Right ventricle myocardium superior (tissue), 1 donor: ENCODE measurements around the gene IL20. TPM values are rescaled to one million over a fixed set of nuclear protein-coding genes. Genes with fewer than 3 reads are reported as not detected.

Experiments used
- ATAC-seq: fragments of 200-7000 bp; cut with Tn5 transposase; one replicate; pipeline ENCODE4 v1.9.1; 2020; ENCODE audit warnings: mild to moderate bottlenecking; ENCODE audit not compliant: poor library complexity
- DNase-seq: peaks from one replicate; pipeline ENCODE4 v3.0.0-alpha.2; 2020
- intact Hi-C: fragments of 100-400 bp; cut with DNase I; formaldehyde crosslinking; loops from one replicate; pipeline ENCODE4 v1.11.2; 2022
- long read RNA-seq: library from polyadenylated mRNA; unstranded; transcript quantifications from one replicate; pipeline ENCODE4 v2.0.0, GENCODE V29; 2021
- total RNA-seq: library from RNA; stranded (reverse); fragmentation: NEBNext Ultra II Directional; extraction: Animal tissue kit (Norgen Biotek cat#: 25700); gene quantifications from one replicate; pipeline ENCODE4 v1.2.1, GENCODE V29; 2021
- donor health status: DM: no; HTN: yes; CAD: no; lungs with severe emphysema.

IL20 gene, protein sequence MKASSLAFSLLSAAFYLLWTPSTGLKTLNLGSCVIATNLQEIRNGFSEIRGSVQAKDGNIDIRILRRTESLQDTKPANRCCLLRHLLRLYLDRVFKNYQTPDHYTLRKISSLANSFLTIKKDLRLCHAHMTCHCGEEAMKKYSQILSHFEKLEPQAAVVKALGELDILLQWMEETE
- total RNA-seq, result not detected
- long read RNA-seq, result 0 reads

- peak; percentile 89 for ATAC-seq
- intact Hi-C loops, result loop anchor here (5.0 kb wide), 1 partner anchor 47 kb away; no protein-coding TSS in a partner anchor
These were observed at the start of gene IL20 for GRCh38 chr1:206864939-206865671. Gene IL20 (plus strand): TSS chr1:206865623. CDS start chr1:206865853, 230 bp downstream.

GRCh38 chr1:206816390-206817287, 48.8 kb upstream of the IL20 start:
- intact Hi-C loops, result no loop called here

More at GRCh38 chr1:206864939-206865671, at the start of gene IL20:
- DNase-seq, result peak; percentile 84

GRCh38 chr1:206821493-206821892, 43.9 kb upstream of the IL20 start:
- ATAC-seq, result no peak
- no peak for DNase-seq
- intact Hi-C loops, result no loop called here

More at GRCh38 chr1:206816390-206817287, 48.8 kb upstream of the IL20 start:
- no peak for ATAC-seq
- no peak for DNase-seq

DNA sequence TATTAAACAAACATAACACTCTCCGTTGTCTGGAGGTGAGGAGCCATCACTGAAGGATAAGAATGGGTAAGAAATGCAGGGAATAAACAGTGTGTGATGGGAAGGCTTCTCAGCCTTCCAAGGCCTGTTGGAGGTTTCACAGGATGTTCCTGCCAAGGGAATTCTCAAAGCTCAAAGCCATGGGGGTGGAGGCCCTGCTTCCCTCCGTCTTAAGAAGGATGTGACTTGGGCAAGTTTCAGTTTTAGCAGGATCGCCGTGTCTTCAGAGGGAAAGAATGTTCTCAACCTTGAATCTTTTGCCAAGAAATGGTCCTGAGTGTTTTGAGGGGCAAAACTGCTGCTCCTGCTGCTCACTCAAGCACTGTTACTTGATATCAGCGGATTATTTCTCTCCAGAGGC, 41.7 kb upstream of the IL20 start:
- DNase-seq (no peak), ATAC-seq (peak; percentile 51)
- intact Hi-C loops, result no loop called here

GRCh38 chr1:206824331-206824730, 41.1 kb upstream of the IL20 start:
- intact Hi-C loops, result no loop called here
- DNase-seq (no peak), ATAC-seq (no peak)

GRCh38 chr1:206826394-206826793, 39.0 kb upstream of the IL20 start:
- DNase-seq, result no peak
- intact Hi-C loops, result no loop called here
- no peak for ATAC-seq

DNA sequence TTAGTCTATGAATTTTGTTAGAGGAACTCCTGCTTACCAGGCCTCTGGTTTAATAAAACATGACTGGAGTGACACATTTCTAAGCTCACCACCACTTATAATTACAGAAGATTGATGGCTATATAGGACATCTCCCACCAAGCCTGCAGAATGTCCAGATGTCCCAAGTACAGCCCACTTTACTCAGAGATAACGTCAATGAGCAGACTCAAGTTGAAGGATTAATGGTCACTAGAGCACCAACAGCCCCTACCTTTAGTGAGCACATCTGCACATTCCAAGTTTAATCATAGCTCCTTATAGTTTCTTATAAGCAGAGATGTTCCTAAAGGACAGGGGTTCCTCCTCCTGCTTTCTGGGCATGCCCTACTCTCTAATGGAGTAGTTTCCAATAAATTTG, 37.4 kb upstream of the IL20 start:
- DNase-seq (no peak), ATAC-seq (no peak)
- intact Hi-C loops, result no loop called here

DNA sequence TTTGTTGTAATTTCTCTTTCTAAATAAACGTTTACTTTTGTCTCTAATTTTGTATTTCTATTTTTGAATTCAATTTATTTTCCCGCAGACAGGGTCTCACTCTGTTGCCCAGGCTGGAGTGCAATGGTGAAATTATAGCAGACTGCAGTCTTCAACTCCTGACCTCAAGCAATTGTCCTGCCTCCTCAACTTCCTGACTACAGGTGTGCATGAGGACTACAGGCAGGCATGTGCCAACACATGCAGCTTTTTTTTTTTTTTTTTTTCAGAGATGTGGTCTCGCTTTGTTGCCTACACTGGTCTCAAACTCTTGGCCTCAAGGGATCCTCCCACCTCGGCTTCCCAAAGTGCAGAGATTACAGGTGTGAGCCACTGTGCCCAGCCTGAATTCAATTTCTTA, 36.7 kb upstream of the IL20 start:
- ATAC-seq, result no peak
- intact Hi-C loops, result no loop called here
- no peak for DNase-seq

DNA sequence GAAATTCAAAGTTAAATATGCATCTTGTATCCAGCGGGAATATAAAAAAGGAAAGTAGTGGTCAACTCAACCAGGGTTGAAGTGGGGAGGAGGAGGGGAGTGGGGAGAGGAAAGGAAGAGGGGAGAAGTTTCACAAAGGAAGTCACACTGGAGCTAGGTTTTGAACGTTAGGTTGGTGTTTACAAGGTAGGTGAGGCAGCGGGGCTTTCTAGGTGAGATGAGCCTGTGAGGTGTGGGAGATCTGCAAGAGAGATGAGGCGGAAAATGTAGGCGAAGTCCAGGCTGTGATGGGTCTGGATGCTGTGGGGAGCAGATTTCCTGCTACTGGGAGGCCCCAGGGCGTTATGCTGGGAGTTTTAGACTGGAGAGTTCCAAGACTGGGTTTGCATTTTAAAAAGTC, 36.1 kb upstream of the IL20 start:
- no peak for ATAC-seq
- intact Hi-C loops, result no loop called here
- no peak for DNase-seq

- DNase-seq (no peak), ATAC-seq (no peak)
- intact Hi-C loops, result no loop called here
These were observed 35.5 kb upstream of the IL20 start for GRCh38 chr1:206829875-206830274.

DNA sequence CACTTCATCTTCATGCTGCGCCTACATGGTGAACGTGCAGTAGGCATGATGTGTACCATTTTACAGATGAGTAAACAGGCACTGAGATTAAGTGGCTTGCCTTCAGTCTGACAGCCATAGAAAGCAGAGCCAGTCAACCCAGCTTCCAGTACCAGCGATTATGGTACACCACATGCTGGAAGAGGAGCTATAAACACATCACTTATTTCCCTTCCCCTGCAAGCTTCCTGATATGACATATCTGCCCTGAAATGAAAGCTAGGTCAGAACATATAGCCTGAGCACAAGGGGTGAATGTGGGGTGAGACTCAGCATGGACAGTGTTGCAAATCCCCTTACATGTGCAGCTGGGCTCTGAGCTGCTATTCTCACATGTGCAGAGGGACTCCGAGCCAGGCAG, 33.8 kb upstream of the IL20 start:
- DNase-seq, result no peak
- ATAC-seq, result no peak
- intact Hi-C loops, result no loop called here

DNA sequence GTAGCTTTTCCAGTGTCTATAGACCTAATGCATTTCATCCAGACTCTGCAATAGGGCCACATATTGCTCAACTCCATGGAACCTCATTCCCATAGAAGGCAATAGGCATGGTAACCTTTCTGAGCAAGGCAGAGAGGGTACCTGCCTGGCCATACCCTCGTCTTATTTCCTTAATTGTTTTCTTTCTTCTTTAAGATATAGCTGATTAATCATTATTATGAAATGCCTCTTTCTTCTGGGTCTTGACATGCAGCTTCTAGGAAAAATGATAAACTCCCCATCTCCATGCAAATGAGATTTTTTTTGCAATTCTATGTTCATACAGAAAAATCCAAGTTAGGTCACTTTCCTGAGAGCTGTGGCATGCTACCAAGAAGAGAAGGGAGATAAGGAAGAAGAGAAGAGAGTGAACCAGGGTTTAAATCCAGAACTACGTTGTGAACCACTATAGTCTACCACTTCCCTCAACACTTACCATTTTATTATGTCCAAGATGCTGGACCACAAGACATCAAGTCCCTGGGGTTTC, 33.0 kb upstream of the IL20 start:
- ATAC-seq, result no peak
- intact Hi-C loops, result no loop called here

GRCh38 chr1:206833106-206833680, 32.2 kb upstream of the IL20 start:
- no peak for ATAC-seq
- DNase-seq, result no peak
- intact Hi-C loops, result no loop called here

More for the DNA sequence above, 33.0 kb upstream of the IL20 start:
- no peak for DNase-seq

DNA sequence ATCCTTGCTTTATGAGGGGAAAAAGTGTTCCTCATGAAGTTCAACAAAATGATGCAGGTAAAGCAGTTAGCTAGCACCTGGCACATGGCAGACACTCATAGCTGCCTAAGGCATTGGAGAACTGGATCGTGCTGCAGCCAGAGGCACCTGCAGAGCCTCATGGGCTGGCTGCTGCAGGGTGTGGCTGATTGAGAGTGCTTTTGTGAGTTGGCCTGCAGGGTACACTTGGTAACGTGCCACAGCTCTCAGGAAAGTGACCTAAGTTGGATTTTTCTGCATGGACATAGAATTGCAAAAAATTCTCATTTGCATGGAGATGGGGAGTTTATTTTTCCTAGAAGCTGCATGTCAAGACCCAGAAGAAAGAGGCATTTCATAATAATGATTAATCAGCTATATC, 31.6 kb upstream of the IL20 start:
- intact Hi-C loops, result no loop called here
- no peak for DNase-seq
- ATAC-seq, result no peak

- intact Hi-C loops, result no loop called here
- DNase-seq (no peak), ATAC-seq (no peak)
These were observed 31.2 kb upstream of the IL20 start for GRCh38 chr1:206834217-206834616.

DNA sequence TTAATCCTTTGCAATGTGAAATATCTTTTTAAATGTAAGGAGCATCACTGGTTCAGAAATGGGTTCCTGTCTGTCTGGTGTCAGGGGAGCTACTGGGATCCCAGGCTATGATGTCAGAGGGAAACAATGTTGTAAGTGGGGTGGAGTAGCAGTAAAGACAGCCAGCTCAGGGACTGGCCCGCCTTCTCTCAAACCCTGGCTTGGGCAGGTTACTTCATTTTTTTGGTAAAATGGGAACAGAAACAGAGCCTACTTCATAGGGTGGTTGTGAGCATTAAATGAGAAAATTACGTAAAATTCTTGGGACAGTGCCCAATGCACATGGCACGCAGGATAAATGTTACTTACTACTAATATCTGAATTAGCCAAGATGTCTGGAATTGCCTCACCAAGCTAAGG, 30.7 kb upstream of the IL20 start:
- DNase-seq (no peak), ATAC-seq (peak; percentile 45)
- intact Hi-C loops, result no loop called here

GRCh38 chr1:206835186-206835585, 30.2 kb upstream of the IL20 start:
- ATAC-seq (no peak), DNase-seq (no peak)
- intact Hi-C loops, result no loop called here

DNA sequence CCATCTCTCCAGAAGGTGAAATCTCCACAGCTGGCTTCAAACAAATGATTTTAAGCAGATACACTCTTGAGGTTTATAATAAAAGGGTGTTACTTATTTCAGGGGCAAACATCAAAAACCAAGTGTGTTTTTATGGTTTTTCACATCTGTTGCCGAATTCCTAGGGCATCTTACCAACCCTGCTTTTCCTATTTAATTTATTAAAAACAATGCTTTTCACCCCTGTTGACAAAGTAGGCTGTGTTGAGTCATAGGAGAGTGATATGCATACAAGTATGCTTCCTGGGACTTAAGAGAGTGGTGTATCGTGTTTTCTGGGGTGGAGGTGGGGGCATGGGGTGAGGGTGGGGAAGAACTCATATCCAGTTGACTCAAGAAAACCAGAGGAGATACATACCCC, 29.3 kb upstream of the IL20 start:
- ATAC-seq (no peak), DNase-seq (no peak)
- intact Hi-C loops, result no loop called here

GRCh38 chr1:206839006-206839560, 26.3 kb upstream of the IL20 start:
- intact Hi-C loops, result no loop called here
- ATAC-seq, result no peak
- DNase-seq, result no peak
